ENCODE results near the gene SUDS3.

The SUDS3 gene

GRCh38 chr12:118456741-118457140 is 80.4 kb downstream of the SUDS3 start:
- DNase-seq = no peak

GRCh38 chr12:118459110-118459509 is 82.8 kb downstream of the SUDS3 start:
- DNase-seq = no peak

- no peak for DNase-seq
These were observed 87.3 kb downstream of the SUDS3 start for GRCh38 chr12:118463677-118464076.

GRCh38 chr12:118465706-118466105 is 89.4 kb downstream of the SUDS3 start:
- DNase-seq = no peak
